HepG2 (cell line): Measurements from ENCODE around the gene SEMA6B. TPM values are rescaled to one million over a fixed set of nuclear protein-coding genes. Genes with fewer than 3 reads are reported as not detected.

Experiments used
- ARNTL ChIP-seq: sonication (generic); formaldehyde crosslinking; IDR thresholded peaks from 2 replicates; pipeline ENCODE4 v1.4.0; 2020; ENCODE audit warnings: mild to moderate bottlenecking, missing genetic modification reagents
- CENPT ChIP-seq: sonication (generic); formaldehyde crosslinking; IDR thresholded peaks from 2 replicates; pipeline ENCODE4 v1.8.0; 2022; ENCODE audit warnings: low read depth, mild to moderate bottlenecking, moderate library complexity, missing genetic modification reagents
- CHD2 ChIP-seq: IDR thresholded peaks from 2 replicates; pipeline ENCODE4 v1.6.1; 2011; ENCODE audit warnings: low read depth, low read length, improper control_type of control experiment
- FOXO4 ChIP-seq: sonication (generic); formaldehyde crosslinking; conservative IDR thresholded peaks from 2 replicates; pipeline ENCODE4 v1.8.1; 2023; ENCODE audit warnings: missing genetic modification reagents
- GPN1 ChIP-seq: sonication (generic); formaldehyde crosslinking; IDR thresholded peaks from 2 replicates; pipeline ENCODE4 v1.5.1; 2020; ENCODE audit warnings: missing genetic modification reagents, borderline replicate concordance
- HDAC1 ChIP-seq: sonication (generic); formaldehyde crosslinking; IDR thresholded peaks from 2 replicates; pipeline ENCODE4 v1.5.1; 2020; ENCODE audit warnings: mild to moderate bottlenecking, missing genetic modification reagents
- HINFP ChIP-seq: sonication (generic); formaldehyde crosslinking; IDR thresholded peaks from 2 replicates; pipeline ENCODE4 v1.4.0; 2020; ENCODE audit warnings: low read depth, mild to moderate bottlenecking, missing genetic modification reagents
- KDM1A ChIP-seq: IDR thresholded peaks from 2 replicates; pipeline ENCODE4 v1.6.1; 2016; ENCODE audit warnings: missing compliant biosample characterization
- NFE2L2 ChIP-seq: fragments of 150-350 bp; IDR thresholded peaks from 2 replicates; pipeline ENCODE4 v1.6.1; 2014; ENCODE audit warnings: low read length
- NPAS2 ChIP-seq: sonication (generic); formaldehyde crosslinking; IDR thresholded peaks from 2 replicates; pipeline ENCODE4 v1.8.0; 2022; ENCODE audit warnings: mild to moderate bottlenecking, missing genetic modification reagents, borderline replicate concordance
- POLR2AphosphoS2 ChIP-seq: IDR thresholded peaks from 2 replicates; pipeline ENCODE4 v1.6.1; 2011; ENCODE audit warnings: low read depth, low read length, improper control_type of control experiment
- SMC3 ChIP-seq: IDR thresholded peaks from 2 replicates; pipeline ENCODE4 v1.6.1; 2011; ENCODE audit warnings: low read length, improper control_type of control experiment
- SYNCRIP ChIP-seq: fragments of 200-400 bp; formaldehyde crosslinking; IDR thresholded peaks from 2 replicates; pipeline ENCODE4 v1.6.1; 2018; ENCODE audit warnings: mild to moderate bottlenecking, low read depth, low read length; ENCODE audit not compliant: insufficient read depth
- TEAD3 ChIP-seq: optimal IDR thresholded peaks from 2 replicates; pipeline ENCODE3; 2016; ENCODE audit warnings: borderline replicate concordance
- TSC22D2 ChIP-seq: sonication (generic); formaldehyde crosslinking; IDR thresholded peaks from 2 replicates; pipeline ENCODE4 v1.5.1; 2020; ENCODE audit warnings: missing genetic modification reagents, mild to moderate bottlenecking, borderline replicate concordance
- ZBTB42 ChIP-seq: sonication (generic); formaldehyde crosslinking; IDR thresholded peaks from 2 replicates; pipeline ENCODE4 v1.5.0; 2020; ENCODE audit warnings: mild to moderate bottlenecking, missing genetic modification reagents
- ZKSCAN8 ChIP-seq: IDR thresholded peaks from 2 replicates; pipeline ENCODE4 v1.6.1; 2016; ENCODE audit warnings: borderline replicate concordance, missing genetic modification reagents, missing compliant biosample characterization
- ZNF225 ChIP-seq: sonication (generic); formaldehyde crosslinking; IDR thresholded peaks from 2 replicates; pipeline ENCODE4 v1.4.0; 2020; ENCODE audit warnings: mild to moderate bottlenecking, missing genetic modification reagents
- ZNF354B ChIP-seq: sonication (generic); formaldehyde crosslinking; IDR thresholded peaks from 2 replicates; pipeline ENCODE4 v1.8.0; 2022; ENCODE audit warnings: mild to moderate bottlenecking, missing genetic modification reagents
- ZNF431 ChIP-seq: sonication (generic); formaldehyde crosslinking; IDR thresholded peaks from 2 replicates; pipeline ENCODE4 v1.9.0; 2022; ENCODE audit warnings: missing genetic modification reagents, low read depth, mild to moderate bottlenecking, borderline replicate concordance
- ZNF780A ChIP-seq: sonication (generic); formaldehyde crosslinking; IDR thresholded peaks from 2 replicates; pipeline ENCODE4 v1.8.0; 2022; ENCODE audit warnings: mild to moderate bottlenecking, missing genetic modification reagents, moderate library complexity
- ZNF781 ChIP-seq: sonication (generic); formaldehyde crosslinking; IDR thresholded peaks from 2 replicates; pipeline ENCODE4 v1.5.1; 2020; ENCODE audit warnings: borderline replicate concordance, mild to moderate bottlenecking, missing genetic modification reagents; ENCODE audit errors: not compliant biosample characterization
- polyA plus RNA-seq, 8 experiments: library from polyadenylated mRNA; depleted of rRNA in 3 of 8; stranded (reverse) in 7 of 8; unstranded in 1 of 8; fragments of >200 nt; fragmentation: Illumina TruSeq in 4 of 8; extraction: Trizol in 4 of 8; gene quantifications; 2 replicates each; pipeline versions ENCODE4 v1.2.1 to v1.2.3, GENCODE V29; 2011 to 2016; ENCODE audit warnings: low read depth in 4 of 8, missing spikeins in 1 of 8, mixed read lengths in 1 of 8; ENCODE audit not compliant: insufficient read depth in 1 of 8
- total RNA-seq, 5 experiments: library from RNA; depleted of rRNA; stranded (reverse); fragments of >200 nt; fragmentation: Illumina TruSeq; extraction: Trizol; gene quantifications; 2 replicates each; pipeline ENCODE4 v1.2.3, GENCODE V29; 2016; ENCODE audit warnings: low read depth in 1 of 5
- TF ChIP-seq, protein P1 (sequence below): sonication (generic); formaldehyde crosslinking; IDR thresholded peaks from 2 replicates; pipeline ENCODE4 v1.5.0; 2020; ENCODE audit warnings: mild to moderate bottlenecking, missing genetic modification reagents
- TF ChIP-seq, protein P2 (sequence below): sonication (generic); formaldehyde crosslinking; IDR thresholded peaks from 2 replicates; pipeline ENCODE4 v1.5.1; 2020; ENCODE audit warnings: missing genetic modification reagents, mild to moderate bottlenecking, borderline replicate concordance
- TF ChIP-seq, protein P3 (sequence below): IDR thresholded peaks from 2 replicates; pipeline ENCODE4 v1.6.1; 2012; ENCODE audit warnings: inconsistent platforms

Gene SEMA6B
- total and polyA plus RNA-seq, 2 of the 13 experiments (the other 11 are each of a cell fraction or from before 2014, with no cell fraction given): 45.5 to 67.1 TPM

GRCh38 chr19:4567584-4568071 lies 8.1 kb upstream of the SEMA6B start (continued):
- TF ChIP-seq ZBTB42 (CRISPR knock-in tag): no peak
- TF ChIP-seq, protein P1, sequence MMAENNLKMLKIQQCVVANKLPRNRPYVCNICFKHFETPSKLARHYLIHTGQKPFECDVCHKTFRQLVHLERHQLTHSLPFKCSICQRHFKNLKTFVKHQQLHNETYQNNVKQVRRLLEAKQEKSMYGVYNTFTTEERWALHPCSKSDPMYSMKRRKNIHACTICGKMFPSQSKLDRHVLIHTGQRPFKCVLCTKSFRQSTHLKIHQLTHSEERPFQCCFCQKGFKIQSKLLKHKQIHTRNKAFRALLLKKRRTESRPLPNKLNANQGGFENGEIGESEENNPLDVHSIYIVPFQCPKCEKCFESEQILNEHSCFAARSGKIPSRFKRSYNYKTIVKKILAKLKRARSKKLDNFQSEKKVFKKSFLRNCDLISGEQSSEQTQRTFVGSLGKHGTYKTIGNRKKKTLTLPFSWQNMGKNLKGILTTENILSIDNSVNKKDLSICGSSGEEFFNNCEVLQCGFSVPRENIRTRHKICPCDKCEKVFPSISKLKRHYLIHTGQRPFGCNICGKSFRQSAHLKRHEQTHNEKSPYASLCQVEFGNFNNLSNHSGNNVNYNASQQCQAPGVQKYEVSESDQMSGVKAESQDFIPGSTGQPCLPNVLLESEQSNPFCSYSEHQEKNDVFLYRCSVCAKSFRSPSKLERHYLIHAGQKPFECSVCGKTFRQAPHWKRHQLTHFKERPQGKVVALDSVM (CRISPR knock-in tag): peak; percentile 20; the same call in 1 of the 2 replicates
- TF ChIP-seq ZNF225 (CRISPR knock-in tag): no peak
- TF ChIP-seq HINFP (CRISPR knock-in tag): no peak
- peak; percentile 95 for TF ChIP-seq KDM1A
- no peak for TF ChIP-seq HDAC1 (CRISPR knock-in tag)
- no peak for TF ChIP-seq POLR2AphosphoS2
- TF ChIP-seq, protein P2, sequence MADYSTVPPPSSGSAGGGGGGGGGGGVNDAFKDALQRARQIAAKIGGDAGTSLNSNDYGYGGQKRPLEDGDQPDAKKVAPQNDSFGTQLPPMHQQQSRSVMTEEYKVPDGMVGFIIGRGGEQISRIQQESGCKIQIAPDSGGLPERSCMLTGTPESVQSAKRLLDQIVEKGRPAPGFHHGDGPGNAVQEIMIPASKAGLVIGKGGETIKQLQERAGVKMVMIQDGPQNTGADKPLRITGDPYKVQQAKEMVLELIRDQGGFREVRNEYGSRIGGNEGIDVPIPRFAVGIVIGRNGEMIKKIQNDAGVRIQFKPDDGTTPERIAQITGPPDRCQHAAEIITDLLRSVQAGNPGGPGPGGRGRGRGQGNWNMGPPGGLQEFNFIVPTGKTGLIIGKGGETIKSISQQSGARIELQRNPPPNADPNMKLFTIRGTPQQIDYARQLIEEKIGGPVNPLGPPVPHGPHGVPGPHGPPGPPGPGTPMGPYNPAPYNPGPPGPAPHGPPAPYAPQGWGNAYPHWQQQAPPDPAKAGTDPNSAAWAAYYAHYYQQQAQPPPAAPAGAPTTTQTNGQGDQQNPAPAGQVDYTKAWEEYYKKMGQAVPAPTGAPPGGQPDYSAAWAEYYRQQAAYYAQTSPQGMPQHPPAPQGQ: no peak
- TF ChIP-seq GPN1 (CRISPR knock-in tag): no peak
- TF ChIP-seq, protein P3, sequence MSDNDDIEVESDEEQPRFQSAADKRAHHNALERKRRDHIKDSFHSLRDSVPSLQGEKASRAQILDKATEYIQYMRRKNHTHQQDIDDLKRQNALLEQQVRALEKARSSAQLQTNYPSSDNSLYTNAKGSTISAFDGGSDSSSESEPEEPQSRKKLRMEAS: no peak
- TF ChIP-seq ZNF354B: no peak
- TF ChIP-seq SYNCRIP: no peak
- no peak for TF ChIP-seq NFE2L2
- no peak for TF ChIP-seq NPAS2 (CRISPR knock-in tag)
- peak; percentile 79; the same call in 1 of the 2 replicates for TF ChIP-seq CENPT
- TF ChIP-seq FOXO4 (CRISPR knock-in tag): no peak
- TF ChIP-seq ZNF781 (CRISPR knock-in tag): no peak
- TF ChIP-seq ZKSCAN8: no peak
- TF ChIP-seq SMC3: peak; percentile 68
- TF ChIP-seq ZNF780A (CRISPR knock-in tag): no peak
- TF ChIP-seq ZNF431 (CRISPR knock-in tag): no peak
- no peak for TF ChIP-seq CHD2
- TF ChIP-seq ARNTL (CRISPR knock-in tag): no peak
- TF ChIP-seq TSC22D2 (CRISPR knock-in tag): no peak
- no peak for TF ChIP-seq TEAD3 (CRISPR knock-in tag)
